ELF-1 (cell line): ENCODE data around the gene C13orf46.
"Not testable (repeated sequence)": the region's sequence is repeated elsewhere in the genome, so short reads cannot be mapped to it uniquely, and the experiment has no call there.

Experiments
- DNase-seq: peaks from one replicate; pipeline ENCODE4 v3.0.0-alpha.2; 2016; ENCODE audit warnings: low read depth, low spot score

C13orf46 gene

DNA sequence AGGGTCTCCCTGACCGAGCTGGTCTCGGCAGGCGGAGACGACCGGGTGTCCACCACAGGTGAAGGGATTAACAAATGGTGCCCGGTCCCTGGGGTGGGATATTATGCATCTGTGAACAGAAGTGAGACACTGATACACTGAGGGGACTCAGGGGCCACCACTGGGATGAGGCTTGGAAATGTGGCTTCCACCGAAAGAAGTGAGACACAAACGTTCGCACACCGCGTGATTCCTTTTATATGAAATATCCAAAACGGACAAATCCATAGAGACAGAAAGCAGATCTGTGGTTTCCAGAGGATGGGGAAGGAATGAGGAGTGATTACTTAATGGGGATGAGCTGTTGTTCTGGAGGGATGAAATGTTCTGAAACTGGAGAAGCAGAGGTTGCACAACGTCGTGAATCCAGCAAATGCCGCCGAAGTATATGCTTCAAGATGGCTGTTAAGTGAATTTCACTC, 47.5 kb downstream of the C13orf46 start:
- DNase-seq, result no peak

DNA sequence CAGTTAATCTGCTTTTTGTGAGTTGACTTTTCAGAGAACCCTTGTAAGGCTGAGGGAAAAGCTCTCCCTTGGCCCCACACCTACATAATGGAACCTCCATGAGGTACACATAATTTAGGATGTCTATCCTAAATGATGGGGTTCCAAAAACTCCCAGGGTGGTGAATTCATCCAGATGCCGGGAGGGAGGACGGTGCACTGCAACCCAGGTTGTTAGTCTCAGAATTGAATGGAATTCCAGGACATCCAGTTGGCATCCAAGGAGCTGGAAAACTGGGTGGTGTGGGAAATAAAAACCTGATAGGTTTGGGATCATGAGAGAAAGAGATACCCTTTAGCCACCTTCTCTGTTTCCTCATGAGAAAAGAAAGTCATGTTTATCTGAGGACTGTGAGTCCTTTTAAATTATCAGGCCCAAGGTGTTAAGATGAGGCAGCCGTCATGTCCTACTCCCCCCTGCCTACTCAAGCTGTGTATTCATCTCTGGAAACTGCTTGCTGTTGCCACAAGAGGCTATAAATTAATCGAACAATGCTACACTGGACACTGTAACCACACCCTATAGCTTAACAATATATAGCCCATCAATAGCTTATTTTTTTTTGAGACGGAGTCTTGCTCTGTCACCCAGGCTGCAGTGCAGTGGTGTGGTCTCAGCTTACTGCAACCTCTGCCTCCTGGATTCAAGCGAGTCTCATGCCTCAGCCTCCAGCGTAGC, 49.5 kb downstream of the C13orf46 start:
- DNase-seq, result no peak

DNA sequence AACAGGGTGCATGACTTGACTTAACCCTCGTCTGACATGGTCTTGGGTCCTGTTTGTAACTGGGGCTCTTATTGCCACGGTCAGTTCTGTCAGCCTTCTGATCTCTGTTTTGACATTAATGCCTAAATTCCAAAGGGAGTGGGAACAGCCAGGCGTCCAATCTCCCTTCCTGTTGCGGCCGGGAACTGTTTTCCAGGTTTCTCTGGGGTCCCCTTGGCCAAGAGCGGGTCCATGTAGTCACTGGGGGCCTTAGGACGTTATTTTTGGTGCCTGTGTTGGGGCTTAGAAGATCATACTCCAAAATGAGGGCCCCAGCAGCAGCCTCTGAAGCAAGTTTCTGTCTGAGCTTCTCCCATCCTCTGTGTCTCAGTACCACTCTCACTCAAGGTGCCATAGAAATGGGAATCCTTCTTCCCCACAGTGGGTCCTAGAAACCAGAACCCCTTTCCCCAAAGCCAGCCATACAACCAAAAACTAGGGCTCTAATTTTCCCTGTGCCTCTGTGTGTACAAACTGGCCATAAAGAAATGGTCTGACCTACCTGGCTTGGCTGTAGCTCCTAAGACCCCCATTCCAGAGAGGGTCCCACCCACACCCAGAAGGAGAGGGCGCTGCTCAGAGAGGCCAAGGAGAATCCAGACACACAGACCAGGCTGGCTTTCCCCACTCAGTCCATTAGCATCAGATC, 50.4 kb downstream of the C13orf46 start:
- DNase-seq, result no peak

DNA sequence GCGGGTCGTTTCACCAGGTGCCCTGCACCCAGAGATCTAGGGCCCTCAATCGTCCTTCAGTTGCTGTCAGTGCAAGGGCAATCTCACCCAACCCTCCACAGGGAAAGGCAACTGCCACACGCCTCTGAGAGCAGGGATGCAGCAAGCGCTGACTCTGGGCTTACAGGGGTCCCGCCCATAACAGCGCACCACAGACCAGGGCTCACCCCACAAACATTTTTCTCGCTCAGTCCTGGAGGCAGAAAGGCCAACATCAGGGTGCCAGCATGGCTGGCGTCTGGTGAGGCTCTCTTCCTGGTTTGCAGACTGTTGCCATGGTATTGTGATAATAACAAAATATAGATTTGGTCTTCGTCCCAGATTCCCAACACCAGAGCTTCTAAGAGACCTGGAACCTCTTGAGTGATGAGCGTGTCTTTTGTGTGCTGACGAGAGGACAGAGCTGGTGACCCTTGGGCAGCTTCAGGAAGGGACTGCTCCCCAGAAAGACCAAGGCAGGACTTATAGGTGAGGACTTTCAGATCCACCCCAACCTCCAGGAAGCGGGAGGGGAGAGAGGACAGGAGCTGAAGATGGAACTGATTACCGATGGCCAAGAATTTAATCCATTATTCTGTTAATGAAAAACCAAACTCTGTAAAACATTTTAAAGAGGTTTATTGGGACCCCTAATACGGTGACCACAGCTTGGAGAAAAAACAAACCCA, 51.3 kb downstream of the C13orf46 start:
- no peak for DNase-seq

DNA sequence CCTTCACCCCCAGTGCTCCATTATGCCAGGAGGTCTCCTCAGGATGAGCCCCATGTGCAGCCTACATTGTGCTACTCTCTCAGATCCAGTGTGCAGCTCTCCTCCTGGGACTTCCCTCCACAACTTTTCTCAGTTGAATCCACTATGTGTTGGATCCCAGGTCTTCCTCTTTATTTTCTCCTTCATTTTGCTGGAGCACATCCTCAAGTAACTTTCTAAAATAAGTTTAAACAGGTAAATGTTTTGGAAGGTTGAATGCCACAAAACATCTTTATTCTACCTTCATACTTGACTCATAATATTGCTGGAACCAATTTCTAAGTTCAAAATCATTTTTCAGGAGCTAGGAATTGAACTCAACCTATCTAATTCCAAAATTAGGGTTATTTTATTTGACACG, 52.1 kb downstream of the C13orf46 start:
- no peak for DNase-seq

DNA sequence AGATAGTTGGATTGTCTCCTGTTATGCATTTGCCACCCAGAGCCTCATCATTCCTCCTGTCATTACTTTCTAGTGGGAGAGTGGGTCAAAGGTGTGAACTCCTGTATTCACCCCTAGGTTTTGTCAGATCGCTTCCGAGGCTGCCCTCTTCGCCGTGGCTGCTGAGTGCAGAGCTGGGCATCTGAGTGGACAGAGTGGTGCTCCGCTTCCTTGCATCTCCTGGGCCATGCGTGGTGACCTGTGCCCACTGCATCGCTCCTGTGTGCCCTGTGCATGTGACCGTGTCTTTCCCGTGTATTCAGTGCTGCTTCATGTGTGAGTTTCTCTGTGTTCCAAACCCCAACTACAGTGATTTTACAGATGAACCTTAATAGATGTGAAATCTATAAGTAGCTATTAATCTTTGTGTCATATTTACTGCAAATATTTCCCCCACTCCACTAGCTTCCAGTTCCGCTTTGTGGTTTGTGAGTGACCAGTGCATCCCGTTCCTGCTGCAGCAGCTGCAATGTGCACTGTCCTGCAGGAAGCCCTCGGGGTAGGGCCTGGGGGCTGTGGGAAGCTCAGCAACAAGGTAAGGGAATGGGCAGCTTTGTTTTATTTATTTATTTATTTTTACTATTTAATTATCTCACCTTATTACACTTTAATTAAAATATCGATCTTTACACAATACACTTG, 53.1 kb downstream of the C13orf46 start:
- no peak for DNase-seq

DNA sequence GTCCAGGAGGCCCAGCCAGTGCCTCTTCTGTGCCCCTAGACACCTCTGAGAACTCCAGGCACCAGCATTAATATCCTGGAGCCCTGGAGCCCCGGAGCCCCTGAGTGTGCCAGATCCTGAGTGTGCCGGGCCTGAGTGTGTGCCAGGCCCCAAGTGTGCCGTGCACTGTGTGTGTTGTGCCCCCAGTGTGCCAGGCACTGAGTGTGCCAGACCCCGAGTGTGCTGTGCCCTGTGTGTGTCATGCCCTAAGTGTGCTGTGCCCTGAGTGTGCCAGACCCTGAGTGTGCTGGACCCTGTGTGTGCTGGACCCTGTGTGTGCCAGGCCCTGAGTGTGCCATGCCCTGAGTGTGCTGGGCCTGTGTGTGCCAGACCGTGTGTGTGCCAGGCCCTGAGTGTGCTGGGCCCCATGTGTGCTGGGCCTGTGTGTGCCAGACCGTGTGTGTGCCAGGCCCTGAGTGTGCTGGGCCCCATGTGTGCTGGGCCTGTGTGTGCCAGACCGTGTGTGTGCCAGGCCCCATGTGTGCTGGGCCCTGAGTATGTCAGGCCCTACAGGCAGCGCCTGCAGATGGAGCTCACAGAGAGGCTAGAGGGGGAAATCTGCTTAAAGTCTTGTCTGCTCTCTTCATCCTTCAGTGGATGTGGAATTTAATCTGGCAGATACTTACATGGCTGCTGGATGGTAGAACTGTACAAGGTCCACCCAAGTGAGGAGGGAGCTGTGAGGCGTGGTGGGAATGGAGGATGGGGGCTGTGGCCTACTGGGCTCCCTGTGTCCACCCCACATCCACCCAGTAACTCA, 53.9 kb downstream of the C13orf46 start:
- DNase-seq, result no peak

DNA sequence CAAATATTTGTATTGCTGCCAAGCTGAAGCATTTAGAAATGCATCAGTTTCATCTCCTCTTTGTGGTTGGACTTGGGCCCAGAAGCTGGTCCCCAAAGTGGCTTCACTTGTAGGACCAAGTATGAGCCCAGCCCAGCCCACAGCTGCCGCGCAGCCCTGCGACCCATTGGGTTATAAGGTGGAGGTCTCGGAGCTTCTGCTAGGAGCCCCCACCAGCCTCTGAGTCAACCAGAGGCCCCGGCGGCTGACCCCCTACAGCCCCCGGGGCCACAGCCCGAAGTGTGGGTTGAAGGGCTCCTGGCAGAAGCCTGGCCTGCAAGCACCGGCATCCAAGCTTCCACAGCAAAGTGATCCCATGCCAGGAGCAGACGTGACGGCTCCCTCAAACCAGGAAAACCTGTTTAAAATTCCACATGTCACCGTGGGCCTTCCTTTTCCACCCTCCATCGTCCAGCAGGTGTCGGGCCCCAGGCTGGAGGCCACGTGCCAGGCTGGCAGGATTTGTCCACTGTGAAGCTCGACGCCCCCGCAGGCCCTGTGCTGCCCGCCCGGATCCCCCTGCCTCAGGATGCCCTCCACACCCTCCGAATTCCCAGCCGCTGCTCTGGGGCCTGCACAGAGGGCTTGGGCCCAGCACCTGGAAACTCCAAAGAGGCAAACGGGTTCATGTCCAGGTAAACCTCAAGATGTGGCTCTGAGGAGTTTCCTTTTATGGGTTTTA, 54.7 kb downstream of the C13orf46 start:
- no peak for DNase-seq

DNA sequence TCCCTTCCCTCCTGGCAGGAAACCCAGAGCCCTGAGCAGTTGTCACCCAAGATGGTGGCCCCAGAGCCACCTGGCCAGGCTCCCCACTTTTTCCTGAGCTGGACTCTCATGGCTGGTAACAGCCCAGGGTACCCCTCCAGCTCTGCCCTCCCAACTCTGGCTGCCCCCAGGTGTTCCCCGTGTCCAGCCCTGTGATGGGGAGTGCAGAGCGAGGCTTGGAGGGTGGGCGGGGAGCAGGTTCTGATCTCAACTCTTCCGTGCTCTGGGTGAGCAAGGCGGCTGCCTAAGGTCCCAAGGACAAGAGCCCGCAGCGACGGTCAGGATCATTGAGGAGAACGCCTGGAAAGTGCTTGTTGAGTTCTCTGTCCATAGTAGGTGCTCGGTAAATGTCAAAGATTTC, 55.3 kb downstream of the C13orf46 start:
- no peak for DNase-seq

DNA sequence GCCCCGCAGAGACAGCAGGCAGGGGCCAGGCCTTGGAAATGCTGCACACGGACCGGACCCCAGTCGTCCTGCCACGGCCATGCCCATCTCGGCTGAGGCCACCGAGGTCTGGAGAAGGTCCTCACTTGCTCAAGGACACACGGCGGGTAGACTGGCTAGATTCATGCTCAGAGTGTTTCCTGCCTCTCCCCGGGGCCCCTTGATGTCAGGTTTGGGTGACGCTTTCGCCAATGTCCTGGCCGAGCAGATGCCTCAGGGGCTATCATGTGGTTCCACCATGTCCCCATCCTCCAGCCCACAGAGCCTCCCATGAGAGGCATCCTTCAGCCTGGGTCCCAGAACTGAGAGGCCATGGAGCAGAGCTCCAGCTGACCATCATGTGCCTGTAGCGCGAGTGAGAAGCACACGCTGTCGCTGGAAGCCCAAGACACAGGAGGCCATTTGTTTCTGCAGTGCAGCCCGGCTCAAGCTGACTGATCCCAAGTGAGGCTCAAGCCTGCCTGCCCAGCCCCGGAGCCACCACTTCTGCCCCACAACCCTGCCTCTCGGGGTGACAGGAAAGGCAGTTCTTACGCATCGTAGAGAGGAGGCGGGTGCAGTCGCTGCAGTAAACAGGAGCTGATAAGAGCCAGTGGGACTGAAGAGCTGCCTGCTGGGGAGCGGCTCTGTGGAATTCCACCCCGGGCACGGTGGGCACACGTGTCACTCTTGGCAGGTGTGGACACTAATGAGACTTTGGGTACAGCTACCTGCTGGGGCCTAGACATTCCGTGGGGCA, 56.1 kb downstream of the C13orf46 start:
- DNase-seq, result no peak

DNA sequence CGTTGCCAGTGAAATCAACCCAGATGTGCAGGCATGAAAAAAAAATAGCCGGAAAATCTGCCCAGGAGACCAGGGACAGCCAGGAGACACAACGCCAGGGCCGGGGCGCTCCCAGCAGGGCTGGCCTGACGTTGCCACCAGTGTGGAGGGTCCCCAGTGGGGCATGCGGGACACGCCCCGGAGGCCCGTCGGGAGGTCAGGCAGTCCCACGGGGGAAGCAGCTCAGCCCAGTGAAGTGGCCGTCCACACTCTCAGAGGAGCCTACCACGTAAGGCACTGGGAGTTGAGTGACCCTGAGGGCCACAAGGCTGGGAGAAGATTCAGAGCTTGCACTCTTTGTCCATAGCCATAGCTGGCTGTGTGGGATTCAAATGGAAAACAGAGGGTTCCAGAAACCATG, 56.8 kb downstream of the C13orf46 start:
- DNase-seq, result no peak

DNA sequence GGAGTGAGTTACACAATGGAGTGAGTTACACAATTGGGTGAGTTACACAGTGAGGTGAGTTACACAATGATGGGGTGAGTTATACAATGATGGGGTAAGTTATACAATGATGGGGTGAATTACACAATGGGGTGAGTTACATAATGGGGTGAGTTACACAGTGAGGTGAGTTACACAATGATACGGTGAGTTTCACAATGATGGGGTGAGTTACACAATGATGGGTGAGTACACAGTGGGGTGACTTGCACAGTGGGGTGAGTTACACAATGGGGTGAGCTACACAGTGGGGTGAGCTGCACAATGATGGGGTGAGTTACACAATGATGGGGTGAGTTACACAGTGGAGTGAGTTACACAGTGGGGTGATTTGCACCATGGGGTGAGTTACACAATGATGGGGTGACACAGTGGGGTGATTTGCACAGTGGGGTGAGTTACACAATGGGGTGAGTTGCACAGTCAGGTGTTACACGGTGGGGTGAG, 57.5 kb downstream of the C13orf46 start:
- no peak for DNase-seq

DNA sequence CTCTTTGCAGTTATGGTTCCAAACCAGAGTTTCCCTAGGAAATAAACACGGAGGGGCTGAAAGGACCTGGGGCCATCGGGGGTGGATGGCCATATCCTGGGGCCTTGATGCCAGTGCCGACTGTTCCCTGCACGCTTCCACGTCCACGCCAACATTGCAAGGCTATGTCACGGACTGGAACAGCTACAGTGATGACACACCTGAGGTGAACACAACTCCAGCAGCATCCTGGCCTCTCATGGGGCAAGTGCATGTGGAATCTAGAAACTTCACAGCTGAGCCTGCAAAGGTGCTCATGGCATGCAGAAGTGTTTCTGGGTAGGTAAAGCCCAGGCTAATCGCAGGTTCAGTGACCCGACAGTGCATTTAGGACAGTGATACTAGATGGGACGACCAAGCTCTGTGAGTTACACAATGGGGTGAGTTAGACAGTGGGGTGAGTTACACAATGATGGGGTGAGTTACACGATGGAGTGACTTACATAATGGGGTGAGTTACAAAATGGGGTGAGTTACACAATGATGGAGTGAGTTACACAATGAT, 58.0 kb downstream of the C13orf46 start:
- no peak for DNase-seq

DNA sequence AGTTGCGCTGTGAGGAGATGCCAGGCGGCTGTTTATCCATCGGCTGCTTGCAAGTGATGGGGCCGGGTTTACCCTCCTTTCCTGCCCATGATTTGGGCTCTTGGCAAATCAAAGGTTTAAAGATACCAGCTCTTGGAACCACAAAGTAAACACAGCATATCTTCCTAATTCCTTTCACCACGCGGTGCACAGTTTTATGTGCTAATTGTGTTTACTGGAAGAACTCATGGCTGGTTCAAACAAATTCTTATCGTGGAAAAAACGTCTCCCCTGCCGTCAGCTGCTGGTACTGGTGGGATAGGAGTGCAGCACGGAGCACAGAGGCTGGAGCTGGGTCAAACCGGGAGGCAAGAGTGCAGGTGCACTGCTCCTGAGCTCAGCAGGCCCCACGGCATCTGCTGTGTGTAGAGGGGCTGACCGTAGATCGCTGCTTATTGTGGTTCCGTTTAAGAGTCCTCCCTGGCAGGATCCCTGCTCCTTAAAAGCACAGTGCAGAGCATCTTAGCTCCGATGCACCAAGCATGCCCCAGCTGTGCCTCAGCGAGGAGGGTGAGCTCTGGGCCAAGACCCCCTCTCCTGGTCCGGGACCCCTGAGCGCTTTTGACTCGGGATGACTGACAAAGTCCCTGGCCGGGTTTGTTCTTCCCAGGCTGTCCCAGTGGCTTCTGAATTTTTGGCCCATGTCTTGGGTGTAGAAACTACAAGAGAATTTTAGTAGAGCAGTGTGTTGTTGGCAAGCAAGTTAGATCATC, 58.7 kb downstream of the C13orf46 start:
- DNase-seq, result no peak

DNA sequence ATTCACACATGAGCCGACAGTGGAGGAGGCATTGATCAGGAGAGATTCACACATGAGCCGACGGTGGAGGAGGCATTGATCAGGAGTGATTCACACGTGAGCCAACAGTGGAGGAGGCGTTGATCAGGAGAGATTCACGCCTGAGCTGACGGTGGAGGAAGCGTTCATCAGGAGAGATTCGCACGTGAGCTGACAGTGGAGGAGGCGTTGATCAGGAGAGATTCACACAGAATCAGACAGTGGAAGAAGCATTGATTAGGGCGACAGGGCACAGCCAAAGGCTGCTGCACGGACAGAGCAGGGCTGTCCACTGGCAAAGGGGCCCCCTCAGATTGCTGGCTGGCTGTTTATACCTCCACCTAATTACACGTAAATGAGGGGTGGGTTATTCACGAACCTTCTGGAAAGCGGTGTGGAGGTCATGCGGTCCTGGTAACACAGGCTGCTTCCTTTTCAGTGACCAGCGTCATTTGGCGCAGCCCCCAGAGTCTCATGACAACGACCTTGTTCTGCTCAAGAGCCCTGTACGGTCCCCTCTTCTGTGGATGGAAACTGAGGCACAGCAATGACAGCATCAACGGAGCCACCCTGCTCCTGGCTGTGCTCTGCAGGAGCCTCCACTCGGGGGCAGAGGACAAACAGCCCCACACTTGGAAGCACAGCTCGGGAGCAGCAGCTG, 59.4 kb downstream of the C13orf46 start:
- no peak for DNase-seq

DNA sequence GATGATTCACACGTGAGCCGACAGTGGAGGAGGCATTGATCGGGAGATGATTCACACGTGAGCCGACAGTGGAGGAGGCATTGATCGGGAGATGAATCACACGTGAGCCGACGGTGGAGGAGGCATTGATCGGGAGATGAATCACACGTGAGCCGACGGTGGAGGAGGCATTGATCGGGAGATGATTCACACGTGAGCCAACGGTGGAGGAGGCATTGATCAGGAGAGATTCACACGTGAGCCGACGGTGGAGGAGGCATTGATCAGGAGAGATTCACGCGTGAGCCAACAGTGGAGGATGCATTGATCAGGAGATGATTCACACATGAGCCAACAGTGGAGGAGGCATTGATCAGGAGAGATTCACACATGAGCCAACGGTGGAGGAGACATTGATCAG, 60.0 kb downstream of the C13orf46 start:
- not testable (repeated sequence) for DNase-seq

DNA sequence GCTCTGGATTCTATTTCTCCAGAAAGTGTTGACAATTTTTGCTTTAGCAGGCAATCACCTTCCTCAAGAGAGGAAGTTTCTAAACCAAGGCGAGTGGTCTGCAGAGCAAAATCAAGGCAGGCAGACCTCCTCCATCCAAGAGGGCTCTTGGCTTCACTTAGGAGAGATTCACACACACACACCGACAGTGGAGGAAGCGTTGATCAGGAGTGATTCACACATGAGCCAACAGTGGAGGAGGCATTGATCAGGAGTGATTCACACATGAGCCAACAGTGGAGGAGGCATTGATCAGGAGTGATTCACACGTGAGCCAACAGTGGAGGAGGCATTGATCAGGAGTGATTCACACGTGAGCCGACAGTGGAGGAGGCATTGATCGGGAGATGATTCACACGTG, 60.5 kb downstream of the C13orf46 start:
- DNase-seq, result not testable (repeated sequence)

DNA sequence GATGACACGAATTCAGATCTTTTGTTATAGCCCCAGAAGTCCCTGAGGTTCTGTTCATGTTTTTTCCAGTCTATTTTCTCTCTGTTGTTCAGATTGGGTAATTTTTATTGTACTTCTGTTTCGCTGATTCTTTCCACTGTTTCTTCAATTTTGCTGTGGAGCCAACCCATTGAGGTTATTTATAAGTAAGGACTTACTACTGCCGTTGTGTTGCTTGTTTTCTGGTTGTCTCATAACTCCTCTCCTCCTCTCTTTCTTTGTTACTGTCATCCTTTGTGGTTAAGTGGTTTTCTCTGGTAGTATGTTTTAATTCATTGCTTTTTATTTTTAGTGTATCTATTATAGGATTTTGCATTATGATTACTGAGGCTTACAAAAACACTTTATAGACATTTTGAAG, 61.3 kb downstream of the C13orf46 start:
- DNase-seq, result no peak
